Activated naive CD8-positive, alpha-beta T cell (primary cell): ENCODE measurements around the gene NDUFAB1.

Experiments
- H3K27ac Mint-ChIP-seq: one replicate; pipeline ENCODE4 v1.8.0; 2021; ENCODE audit warnings: mixed read lengths
- H3K27me3 Mint-ChIP-seq: one replicate; pipeline ENCODE4 v1.8.0; 2021; ENCODE audit warnings: mixed read lengths
- H3K36me3 Mint-ChIP-seq: one replicate; pipeline ENCODE4 v1.8.0; 2021; ENCODE audit warnings: mixed read lengths
- H3K4me1 Mint-ChIP-seq: one replicate; pipeline ENCODE4 v1.8.0; 2021; ENCODE audit warnings: low read depth, mixed read lengths
- H3K4me3 Mint-ChIP-seq: one replicate; pipeline ENCODE4 v1.8.0; 2021; ENCODE audit warnings: mild to moderate bottlenecking, mixed read lengths
- H3K9me3 Mint-ChIP-seq: one replicate; pipeline ENCODE4 v1.8.0; 2021; ENCODE audit warnings: low read depth, mixed read lengths

Gene NDUFAB1

GRCh38 chr16:23572394-23572793 lies 23.7 kb downstream of the NDUFAB1 start:
- Mint-ChIP-seq H3K27ac (no peak overlapping the region), H3K9me3 (no peaks in the 10 kb centered on the region), H3K4me1 (no peaks in the 10 kb centered on the region)

GRCh38 chr16:23571895-23572294 lies 24.2 kb downstream of the NDUFAB1 start:
- H3K4me1 Mint-ChIP-seq = no peaks in the 10 kb centered on the region
- H3K27me3 Mint-ChIP-seq = no peaks in the 10 kb centered on the region
- H3K4me3 Mint-ChIP-seq = no peak overlapping the region

More at GRCh38 chr16:23572394-23572793, 23.7 kb downstream of the NDUFAB1 start:
- Mint-ChIP-seq H3K27me3 (no peaks in the 10 kb centered on the region), H3K4me3 (no peak overlapping the region), H3K36me3 (peaks cover 5% of the 10 kb centered on the region)

GRCh38 chr16:23570992-23571632 lies 25.0 kb downstream of the NDUFAB1 start:
- Mint-ChIP-seq H3K4me1 (no peaks in the 10 kb centered on the region), H3K36me3 (peaks cover 7% of the 10 kb centered on the region), H3K4me3 (no peak overlapping the region), H3K27me3 (no peaks in the 10 kb centered on the region), H3K9me3 (no peaks in the 10 kb centered on the region), H3K27ac (no peak overlapping the region)

More at GRCh38 chr16:23571895-23572294, 24.2 kb downstream of the NDUFAB1 start:
- no peak overlapping the region for H3K27ac Mint-ChIP-seq
- H3K9me3 Mint-ChIP-seq = no peaks in the 10 kb centered on the region
- peaks cover 5% of the 10 kb centered on the region for H3K36me3 Mint-ChIP-seq

- Mint-ChIP-seq H3K4me3 (no peak overlapping the region), H3K9me3 (no peaks in the 10 kb centered on the region), H3K27me3 (no peaks in the 10 kb centered on the region), H3K36me3 (peaks cover 7% of the 10 kb centered on the region), H3K4me1 (peaks cover 2% of the 10 kb centered on the region), H3K27ac (no peak overlapping the region)
Measured at GRCh38 chr16:23567602-23568001, 28.5 kb downstream of the NDUFAB1 start.

GRCh38 chr16:23566724-23567123 lies 29.4 kb downstream of the NDUFAB1 start:
- H3K4me3 Mint-ChIP-seq = no peak overlapping the region
- no peaks in the 10 kb centered on the region for H3K9me3 Mint-ChIP-seq
- peaks cover 2% of the 10 kb centered on the region for H3K4me1 Mint-ChIP-seq
- peaks cover 4% of the 10 kb centered on the region for H3K36me3 Mint-ChIP-seq
- no peaks in the 10 kb centered on the region for H3K27me3 Mint-ChIP-seq
- H3K27ac Mint-ChIP-seq = no peak overlapping the region

GRCh38 chr16:23564575-23565363 lies 31.3 kb downstream of the NDUFAB1 start:
- peaks cover 4% of the 10 kb centered on the region for H3K36me3 Mint-ChIP-seq
- H3K27me3 Mint-ChIP-seq = no peaks in the 10 kb centered on the region
- no peak overlapping the region for H3K4me3 Mint-ChIP-seq
- no peaks in the 10 kb centered on the region for H3K9me3 Mint-ChIP-seq
- no peak overlapping the region for H3K27ac Mint-ChIP-seq
- peaks cover 8% of the 10 kb centered on the region for H3K4me1 Mint-ChIP-seq

- Mint-ChIP-seq H3K4me1 (peaks cover 23% of the 10 kb centered on the region), H3K27me3 (no peaks in the 10 kb centered on the region), H3K27ac (no peak overlapping the region), H3K4me3 (no peak overlapping the region), H3K9me3 (no peaks in the 10 kb centered on the region), H3K36me3 (peaks cover 2% of the 10 kb centered on the region)
Measured at GRCh38 chr16:23563186-23563585, 32.9 kb downstream of the NDUFAB1 start.

- Mint-ChIP-seq H3K27me3 (no peaks in the 10 kb centered on the region), H3K4me3 (no peak overlapping the region), H3K9me3 (no peaks in the 10 kb centered on the region), H3K27ac (no peak overlapping the region), H3K36me3 (peaks cover 2% of the 10 kb centered on the region), H3K4me1 (peaks cover 23% of the 10 kb centered on the region)
Measured at GRCh38 chr16:23562505-23562904, 33.6 kb downstream of the NDUFAB1 start.

GRCh38 chr16:23561586-23561985 lies 34.5 kb downstream of the NDUFAB1 start:
- Mint-ChIP-seq H3K4me3 (no peak overlapping the region), H3K9me3 (no peaks in the 10 kb centered on the region), H3K4me1 (peaks cover 28% of the 10 kb centered on the region), H3K36me3 (peaks cover under 1% of the 10 kb centered on the region), H3K27me3 (no peaks in the 10 kb centered on the region), H3K27ac (peak overlapping the region; percentile 11)

GRCh38 chr16:23557779-23558702 lies 38.1 kb downstream of the NDUFAB1 start:
- Mint-ChIP-seq H3K27ac (peak overlapping the region; percentile 66), H3K27me3 (no peaks in the 10 kb centered on the region), H3K36me3 (no peaks in the 10 kb centered on the region), H3K9me3 (no peaks in the 10 kb centered on the region), H3K4me1 (peaks cover 40% of the 10 kb centered on the region), H3K4me3 (peak overlapping the region; percentile 94)

- Mint-ChIP-seq H3K9me3 (no peaks in the 10 kb centered on the region), H3K4me1 (peaks cover 40% of the 10 kb centered on the region), H3K36me3 (no peaks in the 10 kb centered on the region), H3K4me3 (peak within 1 kb of the TSS; percentile 94), H3K27ac (peak within 1 kb of the TSS; percentile 96), H3K27me3 (no peaks in the 10 kb centered on the region)
Measured at GRCh38 chr16:23556881-23557778, 39.0 kb downstream of the NDUFAB1 start, which contains the start of the genes EARS2 and UBFD1. EARS2 (minus strand) TSS chr16:23557350; CDS start chr16:23557343, 7 bp downstream. UBFD1 (plus strand) TSS chr16:23557727; CDS start chr16:23557743, 16 bp downstream.

GRCh38 chr16:23554536-23554935 lies 41.6 kb downstream of the NDUFAB1 start:
- H3K27me3 Mint-ChIP-seq = no peaks in the 10 kb centered on the region
- H3K4me3 Mint-ChIP-seq = no peak overlapping the region
- H3K27ac Mint-ChIP-seq = peak overlapping the region; percentile 43
- H3K4me1 Mint-ChIP-seq = peaks cover 31% of the 10 kb centered on the region
- peaks cover 3% of the 10 kb centered on the region for H3K36me3 Mint-ChIP-seq
- no peaks in the 10 kb centered on the region for H3K9me3 Mint-ChIP-seq

- H3K36me3 Mint-ChIP-seq = peaks cover 5% of the 10 kb centered on the region
- H3K9me3 Mint-ChIP-seq = no peaks in the 10 kb centered on the region
- peaks cover 19% of the 10 kb centered on the region for H3K4me1 Mint-ChIP-seq
- no peak overlapping the region for H3K4me3 Mint-ChIP-seq
- no peak overlapping the region for H3K27ac Mint-ChIP-seq
- no peaks in the 10 kb centered on the region for H3K27me3 Mint-ChIP-seq
Measured at GRCh38 chr16:23552161-23552560, 44.0 kb downstream of the NDUFAB1 start.

- Mint-ChIP-seq H3K27ac (no peak overlapping the region), H3K36me3 (peaks cover 5% of the 10 kb centered on the region), H3K4me1 (peaks cover 5% of the 10 kb centered on the region), H3K4me3 (no peak overlapping the region), H3K9me3 (no peaks in the 10 kb centered on the region), H3K27me3 (no peaks in the 10 kb centered on the region)
Measured at GRCh38 chr16:23549938-23550337, 46.2 kb downstream of the NDUFAB1 start.
